ENCODE data around the gene TLE3. TPM values are rescaled to one million over a fixed set of nuclear protein-coding genes. Genes with fewer than 3 reads are reported as not detected.

Gene TLE3
- total and polyA plus RNA-seq, 2 of the 13 experiments (the other 11 are each of a cell fraction or from before 2014, with no cell fraction given): 11.9 to 13.8 TPM

DNA sequence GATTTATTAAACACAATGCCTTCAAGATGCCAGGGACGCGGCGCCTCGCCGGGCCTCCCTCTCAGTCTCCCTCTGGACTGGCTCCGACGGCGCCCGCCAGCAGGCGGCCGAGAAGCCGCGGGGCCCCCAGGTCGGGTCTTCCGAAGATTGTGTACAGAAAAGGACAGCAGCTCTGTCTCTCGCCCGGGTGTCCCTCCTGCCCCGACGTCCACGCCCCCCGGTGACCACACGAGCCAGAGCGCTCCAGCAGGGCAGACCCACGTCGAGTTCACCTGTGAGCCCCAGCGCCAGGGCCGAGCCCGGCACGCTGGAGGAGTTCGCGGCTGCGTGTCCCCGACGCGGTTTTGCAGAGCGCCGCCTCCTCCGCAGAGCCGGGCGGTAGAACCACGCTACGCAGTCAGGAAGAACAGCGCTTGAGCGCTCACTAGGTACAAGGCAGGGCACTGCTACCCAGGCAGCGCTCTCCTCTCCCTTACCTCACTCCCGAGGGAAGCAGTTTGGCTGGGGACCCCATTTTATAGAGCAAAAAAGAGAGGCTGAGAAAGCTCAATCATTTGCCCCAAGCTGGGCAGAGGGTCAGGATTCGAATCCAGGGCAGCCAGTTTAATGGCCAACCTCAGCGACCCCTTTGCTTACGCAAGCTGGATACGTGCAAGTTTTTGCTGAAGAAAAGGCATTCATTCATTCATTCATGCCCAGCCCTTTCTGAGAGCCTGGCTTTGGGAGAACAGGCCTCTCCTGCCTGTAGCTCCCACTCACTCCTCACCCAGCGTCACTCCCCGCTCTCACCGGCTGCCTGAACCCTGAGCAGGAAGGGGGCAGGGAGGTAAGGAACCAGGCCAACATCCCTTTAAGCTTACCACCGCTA lies 3.0 kb upstream of the TLE3 start (continued):
- peak; percentile 43; the same call in 1 of the 2 replicates for TF ChIP-seq RBFOX2 (IDR thresholded peaks at IDR 0.05; ENCODE audit: low read depth, low read length)
- no peak for TF ChIP-seq SOX6 (IDR thresholded peaks at IDR 0.05)
- TF ChIP-seq SOX6 (CRISPR knock-in tag; IDR thresholded peaks at IDR 0.05): 0 out of 2 replicates have a peak, but pooled peaks have one; percentile 20
- TF ChIP-seq, protein P1, sequence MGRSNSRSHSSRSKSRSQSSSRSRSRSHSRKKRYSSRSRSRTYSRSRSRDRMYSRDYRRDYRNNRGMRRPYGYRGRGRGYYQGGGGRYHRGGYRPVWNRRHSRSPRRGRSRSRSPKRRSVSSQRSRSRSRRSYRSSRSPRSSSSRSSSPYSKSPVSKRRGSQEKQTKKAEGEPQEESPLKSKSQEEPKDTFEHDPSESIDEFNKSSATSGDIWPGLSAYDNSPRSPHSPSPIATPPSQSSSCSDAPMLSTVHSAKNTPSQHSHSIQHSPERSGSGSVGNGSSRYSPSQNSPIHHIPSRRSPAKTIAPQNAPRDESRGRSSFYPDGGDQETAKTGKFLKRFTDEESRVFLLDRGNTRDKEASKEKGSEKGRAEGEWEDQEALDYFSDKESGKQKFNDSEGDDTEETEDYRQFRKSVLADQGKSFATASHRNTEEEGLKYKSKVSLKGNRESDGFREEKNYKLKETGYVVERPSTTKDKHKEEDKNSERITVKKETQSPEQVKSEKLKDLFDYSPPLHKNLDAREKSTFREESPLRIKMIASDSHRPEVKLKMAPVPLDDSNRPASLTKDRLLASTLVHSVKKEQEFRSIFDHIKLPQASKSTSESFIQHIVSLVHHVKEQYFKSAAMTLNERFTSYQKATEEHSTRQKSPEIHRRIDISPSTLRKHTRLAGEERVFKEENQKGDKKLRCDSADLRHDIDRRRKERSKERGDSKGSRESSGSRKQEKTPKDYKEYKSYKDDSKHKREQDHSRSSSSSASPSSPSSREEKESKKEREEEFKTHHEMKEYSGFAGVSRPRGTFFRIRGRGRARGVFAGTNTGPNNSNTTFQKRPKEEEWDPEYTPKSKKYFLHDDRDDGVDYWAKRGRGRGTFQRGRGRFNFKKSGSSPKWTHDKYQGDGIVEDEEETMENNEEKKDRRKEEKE (IDR thresholded peaks at IDR 0.05): no peak
- TF ChIP-seq ZNF329 (CRISPR knock-in tag; IDR thresholded peaks at IDR 0.05; ENCODE audit: low read depth): no peak
- TF ChIP-seq ZNF251 (CRISPR knock-in tag; IDR thresholded peaks at IDR 0.05): no peak
- TF ChIP-seq HHEX (CRISPR knock-in tag; IDR thresholded peaks at IDR 0.05): no peak
- TF ChIP-seq RXRA (CRISPR knock-in tag; IDR thresholded peaks at IDR 0.05): peak; percentile 45; the same call in 1 of the 2 replicates
- TF ChIP-seq TBX3 (IDR thresholded peaks at IDR 0.05; ENCODE audit: borderline replicate concordance): no peak
- no peak for TF ChIP-seq ZNF263 (CRISPR knock-in tag; IDR thresholded peaks at IDR 0.05)
- TF ChIP-seq ZNF468 (CRISPR knock-in tag; IDR thresholded peaks at IDR 0.05): 0 out of 2 replicates have a peak, but pooled peaks have one; percentile 19
- 0 out of 2 replicates have a peak, but pooled peaks have one; percentile 10 for TF ChIP-seq ZNF501 (CRISPR knock-in tag; IDR thresholded peaks at IDR 0.05)
- TF ChIP-seq, protein P2, sequence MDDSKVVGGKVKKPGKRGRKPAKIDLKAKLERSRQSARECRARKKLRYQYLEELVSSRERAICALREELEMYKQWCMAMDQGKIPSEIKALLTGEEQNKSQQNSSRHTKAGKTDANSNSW (CRISPR knock-in tag; IDR thresholded peaks at IDR 0.05; ENCODE audit: borderline replicate concordance): no peak
- TF ChIP-seq MXD4 (CRISPR knock-in tag; IDR thresholded peaks at IDR 0.05): 0 out of 2 replicates have a peak, but pooled peaks have one; percentile 25
- TF ChIP-seq, protein P3, sequence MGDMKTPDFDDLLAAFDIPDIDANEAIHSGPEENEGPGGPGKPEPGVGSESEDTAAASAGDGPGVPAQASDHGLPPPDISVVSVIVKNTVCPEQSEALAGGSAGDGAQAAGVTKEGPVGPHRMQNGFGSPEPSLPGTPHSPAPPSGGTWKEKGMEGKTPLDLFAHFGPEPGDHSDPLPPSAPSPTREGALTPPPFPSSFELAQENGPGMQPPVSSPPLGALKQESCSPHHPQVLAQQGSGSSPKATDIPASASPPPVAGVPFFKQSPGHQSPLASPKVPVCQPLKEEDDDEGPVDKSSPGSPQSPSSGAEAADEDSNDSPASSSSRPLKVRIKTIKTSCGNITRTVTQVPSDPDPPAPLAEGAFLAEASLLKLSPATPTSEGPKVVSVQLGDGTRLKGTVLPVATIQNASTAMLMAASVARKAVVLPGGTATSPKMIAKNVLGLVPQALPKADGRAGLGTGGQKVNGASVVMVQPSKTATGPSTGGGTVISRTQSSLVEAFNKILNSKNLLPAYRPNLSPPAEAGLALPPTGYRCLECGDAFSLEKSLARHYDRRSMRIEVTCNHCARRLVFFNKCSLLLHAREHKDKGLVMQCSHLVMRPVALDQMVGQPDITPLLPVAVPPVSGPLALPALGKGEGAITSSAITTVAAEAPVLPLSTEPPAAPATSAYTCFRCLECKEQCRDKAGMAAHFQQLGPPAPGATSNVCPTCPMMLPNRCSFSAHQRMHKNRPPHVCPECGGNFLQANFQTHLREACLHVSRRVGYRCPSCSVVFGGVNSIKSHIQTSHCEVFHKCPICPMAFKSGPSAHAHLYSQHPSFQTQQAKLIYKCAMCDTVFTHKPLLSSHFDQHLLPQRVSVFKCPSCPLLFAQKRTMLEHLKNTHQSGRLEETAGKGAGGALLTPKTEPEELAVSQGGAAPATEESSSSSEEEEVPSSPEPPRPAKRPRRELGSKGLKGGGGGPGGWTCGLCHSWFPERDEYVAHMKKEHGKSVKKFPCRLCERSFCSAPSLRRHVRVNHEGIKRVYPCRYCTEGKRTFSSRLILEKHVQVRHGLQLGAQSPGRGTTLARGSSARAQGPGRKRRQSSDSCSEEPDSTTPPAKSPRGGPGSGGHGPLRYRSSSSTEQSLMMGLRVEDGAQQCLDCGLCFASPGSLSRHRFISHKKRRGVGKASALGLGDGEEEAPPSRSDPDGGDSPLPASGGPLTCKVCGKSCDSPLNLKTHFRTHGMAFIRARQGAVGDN (CRISPR knock-in tag; IDR thresholded peaks at IDR 0.05): peak; percentile 79
- 0 out of 2 replicates have a peak, but pooled peaks have one; percentile 25 for TF ChIP-seq ZNF331 (CRISPR knock-in tag; IDR thresholded peaks at IDR 0.05)
- no peak for TF ChIP-seq SMARCE1 (IDR thresholded peaks at IDR 0.05; ENCODE audit: borderline replicate concordance)
- TF ChIP-seq ZFX (CRISPR knock-in tag; IDR thresholded peaks at IDR 0.05; ENCODE audit: low read depth): peak; percentile 41
- TF ChIP-seq HOXD1 (CRISPR knock-in tag; IDR thresholded peaks at IDR 0.05): no peak
- TF ChIP-seq TBX2 (CRISPR knock-in tag; IDR thresholded peaks at IDR 0.05; ENCODE audit: borderline replicate concordance): peak; percentile 25; the same call in 1 of the 2 replicates
- TF ChIP-seq TMF1 (CRISPR knock-in tag; IDR thresholded peaks at IDR 0.05; ENCODE audit: low read depth): no peak
